Peyer's patch (tissue), 4 donors: ENCODE results near the gene SHLD1. TPM values are rescaled to one million over a fixed set of nuclear protein-coding genes. Genes with fewer than 3 reads are reported as not detected.
A peak's percentile ranks its signal among the peaks of the same experiment; 100 is the strongest.
"Not testable (repeated sequence)": the region's sequence is repeated elsewhere in the genome, so short reads cannot be mapped to it uniquely, and the experiment has no call there.

Experiments used
- DNase-seq, 3 donors: peaks; one replicate each; pipeline ENCODE4 v3.0.0-alpha.2; 2017 to 2019
- H3K27ac ChIP-seq, 4 donors: fragments of 200-600 bp; sonication (generic); one replicate each; pipeline ENCODE4 v1.5.1; 2016 to 2019
- H3K27me3 ChIP-seq, 2 donors: fragments of 200-600 bp; sonication (generic); one replicate each; pipeline ENCODE4 v1.5.1; 2019
- H3K36me3 ChIP-seq, 3 donors: fragments of 200-600 bp; sonication (generic); one replicate each; pipeline ENCODE4 v1.5.1; 2016 to 2019
- H3K4me1 ChIP-seq, 4 donors: fragments of 200-600 bp; sonication (generic); one replicate each; pipeline ENCODE4 v1.5.1; 2016 to 2019
- H3K4me3 ChIP-seq, 4 donors: fragments of 200-600 bp; sonication (generic); 1 replicate in 3 of 4; 2 replicates in 1 of 4; pipeline ENCODE4 v1.5.1; 2016 to 2019; ENCODE audit warnings: mild to moderate bottlenecking in 1 of 4
- H3K9me3 ChIP-seq, 4 donors: fragments of 200-600 bp; sonication (generic); one replicate each; pipeline ENCODE4 v1.5.1; 2016 to 2019; ENCODE audit warnings: mild to moderate bottlenecking in 1 of 4
- POLR2A ChIP-seq, 2 donors: fragments of 450-650 bp; IDR thresholded peaks; one replicate each; pipeline ENCODE4 v1.5.1; 2017; ENCODE audit warnings: antibody characterized with exemption in 2 of 2, mild to moderate bottlenecking in 2 of 2, moderate library complexity in 2 of 2
- total RNA-seq, 4 donors: library from RNA; depleted of rRNA; stranded (reverse); fragments of >200 nt; gene quantifications; one replicate each; pipeline ENCODE4 v1.1.0, GENCODE V29; 2016
- TF ChIP-seq, protein P1 (sequence below), 6 experiments: fragments of 450-650 bp in 4 of 6; fragments of 200-600 bp in 2 of 6; sonication (generic) in 1 of 6; IDR thresholded peaks; one replicate each; pipeline ENCODE4 v1.5.1; 2017 to 2019; ENCODE audit warnings: antibody characterized with exemption in 6 of 6, mild to moderate bottlenecking in 3 of 6, moderate library complexity in 1 of 6

The SHLD1 gene
- total RNA-seq, 4 donors from 2014 or later, result 8.4 to 15.5 (median 12.3) TPM

DNA sequence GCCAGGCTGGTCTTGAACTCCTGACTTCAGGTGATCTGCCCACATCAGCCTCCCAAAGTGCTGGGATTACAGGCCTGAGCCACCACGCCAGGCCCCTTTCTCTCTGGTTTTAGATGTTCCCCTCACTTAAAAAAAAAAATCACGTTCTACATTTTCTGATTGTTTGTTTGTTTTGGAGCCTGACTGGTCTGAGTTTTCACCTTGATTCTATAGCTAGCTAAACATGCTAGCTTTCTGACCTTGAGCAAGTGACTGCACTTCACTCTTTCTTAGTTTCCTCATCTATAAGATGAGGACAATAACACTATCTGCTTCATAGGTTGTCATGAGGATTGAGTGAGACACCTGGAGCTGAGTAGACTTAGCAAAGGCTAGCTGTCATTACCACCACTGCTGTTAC is 43.7 kb downstream of the SHLD1 start:
- no peak for DNase-seq
- no peak for TF ChIP-seq POLR2A (IDR thresholded peaks at IDR 0.05)
- TF ChIP-seq, protein P1, sequence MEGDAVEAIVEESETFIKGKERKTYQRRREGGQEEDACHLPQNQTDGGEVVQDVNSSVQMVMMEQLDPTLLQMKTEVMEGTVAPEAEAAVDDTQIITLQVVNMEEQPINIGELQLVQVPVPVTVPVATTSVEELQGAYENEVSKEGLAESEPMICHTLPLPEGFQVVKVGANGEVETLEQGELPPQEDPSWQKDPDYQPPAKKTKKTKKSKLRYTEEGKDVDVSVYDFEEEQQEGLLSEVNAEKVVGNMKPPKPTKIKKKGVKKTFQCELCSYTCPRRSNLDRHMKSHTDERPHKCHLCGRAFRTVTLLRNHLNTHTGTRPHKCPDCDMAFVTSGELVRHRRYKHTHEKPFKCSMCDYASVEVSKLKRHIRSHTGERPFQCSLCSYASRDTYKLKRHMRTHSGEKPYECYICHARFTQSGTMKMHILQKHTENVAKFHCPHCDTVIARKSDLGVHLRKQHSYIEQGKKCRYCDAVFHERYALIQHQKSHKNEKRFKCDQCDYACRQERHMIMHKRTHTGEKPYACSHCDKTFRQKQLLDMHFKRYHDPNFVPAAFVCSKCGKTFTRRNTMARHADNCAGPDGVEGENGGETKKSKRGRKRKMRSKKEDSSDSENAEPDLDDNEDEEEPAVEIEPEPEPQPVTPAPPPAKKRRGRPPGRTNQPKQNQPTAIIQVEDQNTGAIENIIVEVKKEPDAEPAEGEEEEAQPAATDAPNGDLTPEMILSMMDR (IDR thresholded peaks at IDR 0.05), result no peak

DNA sequence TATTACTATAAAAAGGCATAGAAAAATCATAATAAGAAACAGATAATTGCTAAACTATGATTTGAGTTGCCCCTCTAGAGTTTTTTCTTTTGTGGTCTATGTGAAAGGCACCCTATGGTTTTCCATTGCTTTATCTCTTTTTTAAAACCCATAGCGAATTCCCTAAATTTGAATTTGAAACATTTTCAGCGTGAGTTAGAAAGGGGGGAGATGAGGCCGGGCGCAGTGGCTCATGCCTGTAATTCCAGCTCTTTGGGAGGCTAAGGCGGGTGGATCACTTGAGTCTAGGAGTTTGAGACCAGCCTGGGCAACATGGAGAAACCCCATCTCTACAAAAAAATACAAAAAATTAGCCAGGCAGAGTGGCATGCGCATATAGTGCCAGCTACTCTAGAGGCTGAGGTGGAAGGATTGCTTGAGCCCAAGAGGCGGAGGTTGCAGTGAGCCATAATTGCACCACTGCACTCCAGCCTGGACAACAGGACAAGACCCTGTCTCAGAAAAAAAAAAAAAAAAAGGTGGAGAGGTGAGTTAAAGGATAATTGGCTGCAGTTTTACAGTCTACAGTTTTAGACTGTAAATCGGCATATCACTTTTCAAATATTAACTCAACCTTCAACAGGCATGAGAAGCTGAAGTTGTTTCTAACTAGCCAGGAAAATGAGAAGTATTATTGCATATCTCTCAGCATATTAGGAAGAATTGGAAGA is 46.3 kb downstream of the SHLD1 start:
- Histone ChIP-seq H3K4me3 (no peak overlapping the region), H3K27ac (peak overlapping the region in 1 of 4 donors; percentile 67), H3K4me1 (no peaks in the 10 kb centered on the region), H3K36me3 (no peaks in the 10 kb centered on the region), H3K27me3 (no peaks in the 10 kb centered on the region), H3K9me3 (no peaks in the 10 kb centered on the region)
- TF ChIP-seq, protein P1 (IDR thresholded peaks at IDR 0.05), result no peak
- DNase-seq, result no peak

More for the DNA sequence above, 43.7 kb downstream of the SHLD1 start:
- no peak overlapping the region for H3K4me3 ChIP-seq
- H3K4me1 ChIP-seq, result no peaks in the 10 kb centered on the region
- peaks cover 0 to 3% (median 0%) of the 10 kb centered on the region in 3 donors for H3K36me3 ChIP-seq
- no peaks in the 10 kb centered on the region for H3K9me3 ChIP-seq
- no peak overlapping the region for H3K27ac ChIP-seq
- no peaks in the 10 kb centered on the region for H3K27me3 ChIP-seq

DNA sequence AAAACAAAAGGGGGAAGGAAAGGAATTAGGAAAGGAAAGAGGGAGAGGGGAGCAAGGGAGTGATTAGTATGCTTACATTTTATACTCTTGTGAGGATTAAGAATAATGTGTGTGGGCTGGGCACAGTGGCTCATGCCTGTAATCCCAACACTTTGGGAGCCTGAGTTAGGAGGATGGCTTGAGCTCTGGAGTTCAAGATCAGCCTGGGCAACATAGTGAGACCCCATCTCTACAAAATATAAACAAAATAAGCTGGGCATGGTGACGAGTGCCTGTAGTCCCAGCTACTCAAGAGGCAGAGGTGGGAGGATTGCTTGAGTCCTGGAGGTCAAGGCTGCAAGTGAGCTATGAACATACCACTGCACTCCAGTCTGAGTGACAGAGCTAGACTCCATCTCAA is 47.0 kb downstream of the SHLD1 start:
- TF ChIP-seq, protein P1 (IDR thresholded peaks at IDR 0.05), result no peak
- TF ChIP-seq POLR2A (IDR thresholded peaks at IDR 0.05), result no peak
- Histone ChIP-seq H3K36me3 (no peaks in the 10 kb centered on the region), H3K4me1 (no peaks in the 10 kb centered on the region), H3K27ac (peak overlapping the region in 2 of 4 donors; percentile 67 to 73), H3K9me3 (no peaks in the 10 kb centered on the region), H3K27me3 (no peaks in the 10 kb centered on the region), H3K4me3 (no peak overlapping the region)
- no peak for DNase-seq

DNA sequence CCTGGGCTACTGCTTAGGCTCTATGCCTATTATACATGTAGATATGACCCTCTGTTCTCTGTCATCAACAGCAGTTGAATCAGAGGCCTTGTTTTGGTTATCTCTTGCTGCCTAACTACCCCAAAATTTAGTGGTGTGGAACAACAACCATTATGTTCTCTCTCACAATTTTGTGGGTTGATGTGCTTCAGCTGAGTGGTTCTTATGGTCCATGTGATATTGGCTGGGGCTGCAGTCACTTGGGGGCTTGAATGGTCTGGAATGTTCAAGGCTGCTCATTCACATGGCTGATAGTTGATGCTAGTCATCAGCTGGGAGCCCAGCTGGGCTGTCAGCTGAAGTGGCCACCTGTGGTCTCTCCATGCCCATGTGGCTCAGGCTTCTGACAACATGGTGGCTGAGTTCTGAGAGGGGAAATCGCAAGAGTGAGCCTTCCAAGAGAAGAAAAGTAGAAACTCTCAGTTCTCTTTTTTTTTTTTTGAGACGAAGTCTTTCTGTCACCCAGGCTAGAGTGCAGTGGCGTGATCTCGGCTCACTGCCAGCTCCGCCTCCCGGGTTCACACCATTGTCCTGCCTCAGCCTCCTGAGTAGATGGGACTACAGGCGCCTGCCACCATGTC is 47.8 kb downstream of the SHLD1 start:
- no peaks in the 10 kb centered on the region for H3K36me3 ChIP-seq
- peak in 2 of 3 donors; percentile 73 to 74 for DNase-seq
- no peaks in the 10 kb centered on the region for H3K4me1 ChIP-seq
- no peaks in the 10 kb centered on the region for H3K9me3 ChIP-seq
- H3K27ac ChIP-seq, result peak overlapping the region in 2 of 4 donors; percentile 67 to 73
- H3K4me3 ChIP-seq, result no peak overlapping the region
- H3K27me3 ChIP-seq, result no peaks in the 10 kb centered on the region
- TF ChIP-seq, protein P1 (IDR thresholded peaks at IDR 0.05), result no peak
- TF ChIP-seq POLR2A (IDR thresholded peaks at IDR 0.05), result no peak

DNA sequence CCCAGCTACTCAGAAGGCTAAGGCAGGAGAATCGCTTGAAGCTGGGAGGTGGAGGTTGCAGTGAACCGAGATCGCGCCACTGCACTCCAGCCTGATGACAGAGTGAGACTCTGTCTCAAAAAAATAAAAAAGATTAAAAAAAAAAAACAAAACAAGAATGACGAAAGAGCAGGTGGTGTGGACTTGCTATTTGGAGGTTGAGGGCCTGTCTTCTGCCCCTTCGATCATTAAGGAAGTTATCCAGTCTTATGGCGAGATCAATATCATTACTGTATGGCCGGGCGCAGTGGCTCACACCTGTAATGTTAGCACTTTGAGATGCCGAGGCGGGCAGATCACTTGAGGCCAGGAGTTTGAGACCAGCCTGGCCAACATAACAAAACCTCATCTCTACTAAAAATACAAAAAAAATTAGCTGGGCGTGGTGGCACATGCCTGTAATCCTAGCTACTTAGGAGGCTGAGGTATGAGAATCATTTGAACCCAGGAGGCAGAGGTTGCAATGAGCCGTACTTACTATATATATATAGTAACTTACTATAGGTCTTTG is 53.6 kb downstream of the SHLD1 start:
- H3K4me3 ChIP-seq, H3K27me3 ChIP-seq, DNase-seq, H3K36me3 ChIP-seq, H3K9me3 ChIP-seq: not testable (repeated sequence)
- peak overlapping the region in 1 of 4 donors; percentile 30 for H3K27ac ChIP-seq
- H3K4me1 ChIP-seq, result peaks cover 0 to 15% (median 7%) of the 10 kb centered on the region in 4 donors
